ENCODE data around the gene APBB2. TPM values are rescaled to one million over a fixed set of nuclear protein-coding genes. Genes with fewer than 3 reads are reported as not detected.

APBB2 gene
- total and polyA plus RNA-seq, 2 of the 8 experiments (the other 6 are each of a cell fraction or from before 2014, with no cell fraction given): 58.7 to 59.4 TPM

DNA sequence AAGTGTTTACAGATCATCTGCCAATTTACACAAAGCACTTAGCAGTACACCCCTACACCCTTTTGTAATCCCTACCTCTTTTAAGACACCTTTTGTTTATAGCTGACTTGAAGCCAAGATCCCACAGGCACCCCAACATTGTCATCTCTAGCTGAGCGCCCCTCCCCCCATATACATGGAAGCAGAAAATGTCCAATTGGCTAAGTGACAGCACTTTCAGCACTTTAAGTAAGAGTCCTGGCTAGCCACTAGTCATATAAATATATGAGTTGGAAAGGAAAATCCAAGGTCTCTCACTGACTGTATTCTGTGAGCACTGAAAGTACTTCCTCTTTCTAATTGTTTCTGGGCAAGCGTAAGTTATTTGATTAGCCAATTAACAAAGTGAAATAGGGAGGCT is 356.4 kb downstream of the APBB2 start:
- Histone ChIP-seq H3K36me3 (ENCODE audit: control insufficient read depth in 2 of 4, insufficient read depth in 4 of 4, low read length in 3 of 4) (peaks cover 0 to 12% (median 2%) of the 10 kb centered on the region in 4 experiments; a peak in 2 of 8 replicates), H2BK12ac (ENCODE audit: low read depth, low read length) (no peak overlapping the region), H4K91ac (replicated peaks; ENCODE audit: insufficient read length, low read length) (no peak overlapping the region), H2AFZ (ENCODE audit: low read length) (no peak overlapping the region), H4K5ac (ENCODE audit: insufficient read length, low read depth, low read length) (no peak overlapping the region), H3K18ac (ENCODE audit: extremely low read depth, low read length) (no peak overlapping the region), H3K4ac (replicated peaks; ENCODE audit: insufficient read length, low read depth, low read length) (no peak overlapping the region), H3K27me3 (replicated peaks in 1 of 4; ENCODE audit: control insufficient read depth in 3 of 4, extremely low read depth in 1 of 4, insufficient read depth in 3 of 4, low read length in 3 of 4) (no peaks in the 10 kb centered on the region), H3K23me2 (ENCODE audit: low read depth, low read length) (peaks cover 6% of the 10 kb centered on the region), H2BK20ac (ENCODE audit: low read length) (no peak overlapping the region), H3K4me2 (ENCODE audit: insufficient read depth in 1 of 2, low read depth in 2 of 2, low read length in 2 of 2) (no peak overlapping the region), H4K20me1 (replicated peaks in 1 of 2; ENCODE audit: control insufficient read depth in 1 of 2, insufficient read depth in 2 of 2, low read length in 2 of 2) (peaks cover 3% of the 10 kb centered on the region in 2 experiments), H3K4me3 (ENCODE audit: extremely low read depth in 1 of 4, insufficient read depth in 2 of 4, low read depth in 3 of 4, low read length in 4 of 4) (no peak overlapping the region), H3K14ac (ENCODE audit: insufficient read length) (no peak overlapping the region), H3K27ac (ENCODE audit: low read depth, low read length) (no peak overlapping the region), H3K4me1 (replicated peaks in 1 of 4; ENCODE audit: control insufficient read depth in 3 of 4, insufficient read depth in 4 of 4, low read length in 3 of 4) (peaks cover 0 to 3% (median 1%) of the 10 kb centered on the region in 4 experiments; a peak in 2 of 7 replicates), H3K56ac (replicated peaks; ENCODE audit: insufficient read length, low read depth, low read length) (no peak overlapping the region), H3K79me2 (ENCODE audit: control insufficient read depth in 1 of 2, insufficient read depth in 2 of 2, low read length in 2 of 2) (peaks cover 0 to 32% of the 10 kb centered on the region in 2 experiments; a peak in 2 of 4 replicates), H3K23ac (ENCODE audit: insufficient read length) (no peak overlapping the region), H2AK5ac (ENCODE audit: low read depth, low read length) (no peak overlapping the region), H3K9me3 (ENCODE audit: insufficient read depth in 2 of 2, low read depth in 1 of 2, low read length in 1 of 2) (no peaks in the 10 kb centered on the region), H2BK15ac (ENCODE audit: low read length) (no peak overlapping the region), H3K79me1 (ENCODE audit: low read depth, low read length) (peaks cover 7% of the 10 kb centered on the region), H4K8ac (ENCODE audit: extremely low read depth, insufficient read depth, low read length) (no peak overlapping the region), H2BK5ac (ENCODE audit: low read depth, low read length) (no peak overlapping the region), H3K9ac (replicated peaks in 1 of 4; ENCODE audit: extremely low read depth in 1 of 4, low read depth in 3 of 4, low read length in 3 of 4) (no peak overlapping the region), H2BK120ac (replicated peaks; ENCODE audit: low read depth, low read length) (no peak overlapping the region)
- DNase-seq (ENCODE audit: low read depth in 1 of 2, low spot score in 2 of 2) (no peak), FAIRE-seq (no peak)
- ChIA-PET POLR2A (ENCODE audit: partially characterized antibody) (interaction anchor here (1.6 to 4.0 kb wide), 3 partner anchors 9 to 16 kb away, joined by 7 to 37 read pairs (median 10); no protein-coding TSS in a partner anchor), CTCF (ENCODE audit: partially characterized antibody) (interaction anchor here (1.0 to 1.4 kb wide), 4 partner anchors 13 to 66 kb away, joined by 3 to 4 read pairs (median 3); no protein-coding TSS in a partner anchor)
- WGBS, 2 experiments (ENCODE audit: extremely low coverage in 1 of 2, insufficient coverage in 1 of 2, insufficient read length in 1 of 2, insufficient replicate concordance in 2 of 2, low coverage in 1 of 2, low lambda C conversion rate in 2 of 2, missing lambda C conversion rate in 1 of 2): 87% methylated on average over 2 of the region's 2 CpGs; no CpG with 5 or more reads in 1 of the 2 experiments
- TF ChIP-seq GABPA (IDR thresholded peaks at IDR 0.05; ENCODE audit: borderline replicate concordance, insufficient read depth, low read length) (no peak), POLR2A (IDR thresholded peaks at IDR 0.05; ENCODE audit: control extremely low read depth in 1 of 2, low read depth in 2 of 2, low read length in 2 of 2) (no peak), EGR1 (IDR thresholded peaks at IDR 0.05; ENCODE audit: borderline replicate concordance, low read depth, low read length) (no peak), EZH2 (IDR thresholded peaks at IDR 0.05; ENCODE audit: low read depth, low read length, severe bottlenecking) (no peak), KDM4A (IDR thresholded peaks at IDR 0.05; ENCODE audit: low read depth, low read length, severe bottlenecking) (no peak), ASH2L (IDR thresholded peaks at IDR 0.05; ENCODE audit: low read length) (no peak)

Data from H1 (cell line).